Stomach smooth muscle (tissue), 2 donors: Measurements from ENCODE around the gene ZNF888.
"Not testable (repeated sequence)": the region's sequence is repeated elsewhere in the genome, so short reads cannot be mapped to it uniquely, and the experiment has no call there.

ENCODE experiments used
- H3K27ac ChIP-seq: one replicate; pipeline ENCODE4 v1.7.0; 2013; ENCODE audit warnings: mild to moderate bottlenecking, low read length, inconsistent platforms
- H3K27me3 ChIP-seq, 2 donors: one replicate each; pipeline ENCODE4 v1.7.0; 2013; ENCODE audit warnings: low read length in 2 of 2; ENCODE audit not compliant: insufficient read depth in 2 of 2, control insufficient read depth in 1 of 2
- H3K36me3 ChIP-seq, 2 donors: one replicate each; pipeline ENCODE4 v1.7.0; 2013; ENCODE audit warnings: low read length in 2 of 2; ENCODE audit not compliant: control insufficient read depth in 2 of 2, insufficient read depth in 2 of 2
- H3K4me1 ChIP-seq: one replicate; pipeline ENCODE4 v1.7.0; 2013; ENCODE audit warnings: low read length; ENCODE audit not compliant: control insufficient read depth, insufficient read depth
- H3K4me3 ChIP-seq, 2 donors: one replicate each; pipeline ENCODE4 v1.7.0; 2013; ENCODE audit warnings: low read length in 2 of 2
- H3K9ac ChIP-seq, 2 donors: one replicate each; pipeline ENCODE4 v1.7.0; 2013; ENCODE audit warnings: low read length in 2 of 2, mild to moderate bottlenecking in 1 of 2
- H3K9me3 ChIP-seq, 2 donors: one replicate each; pipeline ENCODE4 v1.7.0; 2013; ENCODE audit warnings: low read length in 2 of 2; ENCODE audit not compliant: control insufficient read depth in 2 of 2
- donor health status: healthy.
- donor health status: Pancreatic carcinoma.

The ZNF888 gene

GRCh38 chr19:52941523-52941922 lies 18.3 kb upstream of the ZNF888 start:
- peak overlapping the region in 1 of 2 donors; percentile 94 for H3K9ac ChIP-seq

GRCh38 chr19:52940905-52941304 lies 17.7 kb upstream of the ZNF888 start:
- H3K9me3 ChIP-seq, H3K27me3 ChIP-seq, H3K9ac ChIP-seq, H3K4me3 ChIP-seq, H3K4me1 ChIP-seq, H3K27ac ChIP-seq, H3K36me3 ChIP-seq: not testable (repeated sequence)

More at GRCh38 chr19:52941523-52941922, 18.3 kb upstream of the ZNF888 start:
- H3K27ac ChIP-seq, H3K9me3 ChIP-seq, H3K27me3 ChIP-seq, H3K36me3 ChIP-seq, H3K4me1 ChIP-seq: not testable (repeated sequence)
- H3K4me3 ChIP-seq, result peak overlapping the region; percentile 81 to 94

GRCh38 chr19:52938761-52939160 lies 15.5 kb upstream of the ZNF888 start:
- H3K4me3 ChIP-seq, result no peak overlapping the region
- no peak overlapping the region for H3K9ac ChIP-seq
- H3K9me3 ChIP-seq, result no peaks in the 10 kb centered on the region
- H3K27me3 ChIP-seq, result no peaks in the 10 kb centered on the region
- H3K4me1 ChIP-seq, result peaks cover 7% of the 10 kb centered on the region
- H3K27ac ChIP-seq, result no peak overlapping the region
- H3K36me3 ChIP-seq, result peaks cover 0 to 4% of the 10 kb centered on the region in 2 donors

- Histone ChIP-seq H3K27me3 (no peaks in the 10 kb centered on the region), H3K9ac (no peak overlapping the region), H3K4me1 (peaks cover 4% of the 10 kb centered on the region), H3K27ac (no peak overlapping the region), H3K36me3 (peaks cover 0 to 4% of the 10 kb centered on the region in 2 donors), H3K9me3 (no peaks in the 10 kb centered on the region), H3K4me3 (no peak overlapping the region)
These were observed 13.7 kb upstream of the ZNF888 start for GRCh38 chr19:52936954-52937325.

- no peak overlapping the region for H3K27ac ChIP-seq
These were observed 13.1 kb upstream of the ZNF888 start for GRCh38 chr19:52936151-52936953.

GRCh38 chr19:52935434-52935833 lies 12.2 kb upstream of the ZNF888 start:
- Histone ChIP-seq H3K4me1 (no peaks in the 10 kb centered on the region), H3K9me3 (no peaks in the 10 kb centered on the region), H3K4me3 (no peak overlapping the region), H3K9ac (no peak overlapping the region), H3K36me3 (peaks cover 0 to 4% of the 10 kb centered on the region in 2 donors), H3K27me3 (no peaks in the 10 kb centered on the region), H3K27ac (no peak overlapping the region)

More at GRCh38 chr19:52936151-52936953, 13.1 kb upstream of the ZNF888 start:
- H3K4me3 ChIP-seq, result no peak overlapping the region
- H3K9me3 ChIP-seq, result no peaks in the 10 kb centered on the region
- no peaks in the 10 kb centered on the region for H3K4me1 ChIP-seq
- no peak overlapping the region for H3K9ac ChIP-seq
- H3K36me3 ChIP-seq, result peaks cover 0 to 4% of the 10 kb centered on the region in 2 donors
- H3K27me3 ChIP-seq, result no peaks in the 10 kb centered on the region

GRCh38 chr19:52924641-52925040 lies 1.4 kb upstream of the ZNF888 start:
- not testable (repeated sequence) for H3K27me3 ChIP-seq, H3K9ac ChIP-seq, H3K27ac ChIP-seq, H3K4me1 ChIP-seq, H3K36me3 ChIP-seq, H3K9me3 ChIP-seq, H3K4me3 ChIP-seq

- Histone ChIP-seq H3K9me3 (no peaks in the 10 kb centered on the region), H3K4me1 (peaks cover 9% of the 10 kb centered on the region), H3K27ac (no peak overlapping the region), H3K27me3 (no peaks in the 10 kb centered on the region), H3K9ac (peak overlapping the region; percentile 29 to 90), H3K36me3 (peaks cover 0 to 3% of the 10 kb centered on the region in 2 donors), H3K4me3 (peak overlapping the region; percentile 85 to 97)
These were observed 758 bp upstream of the ZNF888 start for GRCh38 chr19:52923778-52924593.

GRCh38 chr19:52917531-52917930 lies 5.7 kb downstream of the ZNF888 start:
- no peak overlapping the region for H3K4me3 ChIP-seq

GRCh38 chr19:52910648-52911047 lies 12.6 kb downstream of the ZNF888 start:
- Histone ChIP-seq H3K9me3 (no peaks in the 10 kb centered on the region), H3K9ac (no peak overlapping the region), H3K27me3 (no peaks in the 10 kb centered on the region), H3K4me3 (no peak overlapping the region), H3K27ac (no peak overlapping the region), H3K4me1 (no peaks in the 10 kb centered on the region), H3K36me3 (peaks cover 0 to 10% of the 10 kb centered on the region in 2 donors)

More at GRCh38 chr19:52917531-52917930, 5.7 kb downstream of the ZNF888 start:
- H3K27ac ChIP-seq, result no peak overlapping the region
- H3K9ac ChIP-seq, result no peak overlapping the region
- no peaks in the 10 kb centered on the region for H3K9me3 ChIP-seq
- peaks cover 5% of the 10 kb centered on the region for H3K4me1 ChIP-seq
- H3K36me3 ChIP-seq, result no peaks in the 10 kb centered on the region
- no peaks in the 10 kb centered on the region for H3K27me3 ChIP-seq
